GM18508 (cell line): Measurements from ENCODE around the gene ASAP3.

Source experiments
- ATAC-seq: cut with Tn5 transposase; IDR thresholded peaks from one replicate; pipeline ENCODE4 v1.9.1; 2021; ENCODE audit warnings: moderate number of reproducible peaks; ENCODE audit not compliant: insufficient read depth, unreplicated experiment

Gene ASAP3

GRCh38 chr1:23483321-23484252 is at the start of gene ASAP3:
TSS of gene ASAP3 (minus strand) at chr1:23484179. CDS start at chr1:23484133, 46 bp downstream.
- ATAC-seq = no peak

- ATAC-seq = no peak
These were observed 49.5 kb upstream of the ASAP3 start for GRCh38 chr1:23533246-23534023.

GRCh38 chr1:23531562-23532094 is 47.6 kb upstream of the ASAP3 start:
- no peak for ATAC-seq

GRCh38 chr1:23530747-23531561 is 47.0 kb upstream of the ASAP3 start, which contains the start of gene E2F2:
TSS of gene E2F2 (minus strand) at chr1:23531233. CDS start at chr1:23530793, 440 bp downstream.
- ATAC-seq = no peak

GRCh38 chr1:23530087-23530746 is 46.2 kb upstream of the ASAP3 start:
- ATAC-seq = no peak

GRCh38 chr1:23529146-23530086 is 45.4 kb upstream of the ASAP3 start:
- ATAC-seq = no peak

- no peak for ATAC-seq
These were observed 44.4 kb upstream of the ASAP3 start for GRCh38 chr1:23528250-23528978.

GRCh38 chr1:23527900-23528249 is 43.9 kb upstream of the ASAP3 start:
- no peak for ATAC-seq

GRCh38 chr1:23527366-23527765 is 43.4 kb upstream of the ASAP3 start:
- no peak for ATAC-seq

GRCh38 chr1:23526329-23527041 is 42.5 kb upstream of the ASAP3 start:
- no peak for ATAC-seq

- ATAC-seq = no peak
These were observed 41.7 kb upstream of the ASAP3 start for GRCh38 chr1:23525558-23526250.

GRCh38 chr1:23524716-23525401 is 40.9 kb upstream of the ASAP3 start:
- no peak for ATAC-seq

GRCh38 chr1:23524163-23524562 is 40.2 kb upstream of the ASAP3 start:
- no peak for ATAC-seq

- no peak for ATAC-seq
These were observed 38.4 kb upstream of the ASAP3 start for GRCh38 chr1:23522244-23522982.

GRCh38 chr1:23521588-23521987 is 37.6 kb upstream of the ASAP3 start:
- no peak for ATAC-seq
